ENCODE data around the gene PSMA7.
"Not testable (repeated sequence)": the region's sequence is repeated elsewhere in the genome, so short reads cannot be mapped to it uniquely, and the experiment has no call there.

Gene PSMA7

GRCh38 chr20:62116558-62117361 lies 26.4 kb downstream of the PSMA7 start:
- intact Hi-C loops (cut with DNase I), result no loop called here
- DNase-seq, result no peak

DNA sequence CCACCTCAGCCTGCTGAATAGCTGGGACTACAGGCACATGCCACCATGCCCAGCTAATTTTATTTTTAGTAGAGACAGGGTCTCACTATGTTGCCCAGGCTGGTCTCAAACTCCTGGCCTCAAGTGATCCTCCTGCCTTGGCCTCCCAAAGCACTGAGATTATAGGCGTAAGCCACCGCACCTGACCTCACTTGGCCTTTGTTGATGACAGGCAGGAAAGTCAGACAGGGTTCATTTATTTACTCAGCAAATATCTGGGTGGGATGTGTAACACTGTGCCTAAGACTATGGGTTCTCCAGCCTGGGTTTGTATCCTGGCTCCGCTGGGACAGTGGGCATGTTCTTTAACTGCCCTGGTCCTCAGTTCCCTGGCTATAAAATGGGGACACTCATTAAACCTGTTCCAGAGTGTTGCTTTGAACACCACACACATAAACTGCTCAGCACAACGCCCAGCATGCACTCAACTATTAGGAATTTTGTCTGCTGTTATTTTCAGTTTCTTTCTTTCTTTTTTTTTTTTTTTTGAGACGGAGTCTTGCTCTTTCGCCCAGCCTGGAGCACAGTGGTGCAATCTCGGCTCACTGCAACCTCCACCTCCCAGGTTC lies 27.3 kb downstream of the PSMA7 start:
- DNase-seq; intact Hi-C loops (cut with DNase I): not testable (repeated sequence)

DNA sequence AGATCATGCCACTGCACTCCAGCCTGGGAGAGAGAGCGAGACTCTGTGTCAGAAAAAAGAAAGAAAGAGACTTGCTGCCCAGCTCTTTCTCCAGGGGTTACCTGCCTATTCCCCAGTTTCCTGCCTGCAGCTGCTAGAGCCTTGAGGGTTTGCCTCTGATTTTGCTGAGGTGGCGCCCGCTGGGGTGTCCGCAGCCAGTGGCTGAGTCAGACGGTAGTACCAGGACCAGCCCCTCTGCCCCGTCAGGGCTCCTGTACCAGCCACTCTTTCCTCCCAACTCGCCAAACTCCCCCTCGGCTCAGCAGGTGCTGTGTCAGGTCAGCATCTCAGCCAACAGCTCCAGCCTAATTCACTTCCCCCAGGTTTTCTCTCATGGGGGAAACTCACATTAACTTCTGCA lies 28.3 kb downstream of the PSMA7 start:
- intact Hi-C loops (cut with DNase I), result no loop called here
- no peak for DNase-seq

GRCh38 chr20:62112368-62112767 lies 30.8 kb downstream of the PSMA7 start:
- DNase-seq, result no peak

GRCh38 chr20:62111148-62111547 lies 32.0 kb downstream of the PSMA7 start:
- DNase-seq, result no peak
- intact Hi-C loops (cut with DNase I), result no loop called here

More at GRCh38 chr20:62112368-62112767, 30.8 kb downstream of the PSMA7 start:
- intact Hi-C loops (cut with DNase I), result no loop called here

- intact Hi-C loops (cut with DNase I), result no loop called here
- DNase-seq, result no peak
Measured at GRCh38 chr20:62105592-62105991, 37.6 kb downstream of the PSMA7 start.

DNA sequence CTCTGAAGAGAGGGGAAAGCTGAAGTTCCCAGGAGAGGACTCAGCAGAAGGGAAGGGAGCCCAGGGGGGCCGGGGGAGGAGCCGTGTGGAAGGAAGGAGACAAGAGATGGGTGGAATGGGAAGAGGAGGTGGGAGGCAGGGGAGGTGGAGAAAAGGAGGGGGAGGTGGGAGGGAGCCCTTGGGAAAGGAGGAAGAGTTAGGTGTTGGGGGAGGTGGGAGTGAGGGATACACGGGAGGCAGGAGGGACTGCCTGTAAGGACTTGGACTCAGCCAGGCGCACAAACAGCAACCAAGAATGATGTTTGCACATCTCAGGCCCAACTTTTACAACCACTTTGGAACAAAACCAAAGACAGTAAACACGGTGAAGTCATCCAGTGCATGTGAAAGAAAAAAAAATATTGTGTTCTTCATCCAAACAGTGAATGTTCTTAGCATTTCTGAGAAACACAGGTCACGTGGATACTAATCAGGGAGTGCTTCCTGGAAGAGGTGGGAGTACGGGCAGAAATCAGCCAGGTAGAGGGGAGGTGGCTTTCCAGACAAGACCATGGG lies 38.3 kb downstream of the PSMA7 start:
- intact Hi-C loops (cut with DNase I), result no loop called here
- DNase-seq, result no peak

- intact Hi-C loops (cut with DNase I), result no loop called here
- DNase-seq, result no peak
Measured at GRCh38 chr20:62104234-62104789, 38.9 kb downstream of the PSMA7 start.

DNA sequence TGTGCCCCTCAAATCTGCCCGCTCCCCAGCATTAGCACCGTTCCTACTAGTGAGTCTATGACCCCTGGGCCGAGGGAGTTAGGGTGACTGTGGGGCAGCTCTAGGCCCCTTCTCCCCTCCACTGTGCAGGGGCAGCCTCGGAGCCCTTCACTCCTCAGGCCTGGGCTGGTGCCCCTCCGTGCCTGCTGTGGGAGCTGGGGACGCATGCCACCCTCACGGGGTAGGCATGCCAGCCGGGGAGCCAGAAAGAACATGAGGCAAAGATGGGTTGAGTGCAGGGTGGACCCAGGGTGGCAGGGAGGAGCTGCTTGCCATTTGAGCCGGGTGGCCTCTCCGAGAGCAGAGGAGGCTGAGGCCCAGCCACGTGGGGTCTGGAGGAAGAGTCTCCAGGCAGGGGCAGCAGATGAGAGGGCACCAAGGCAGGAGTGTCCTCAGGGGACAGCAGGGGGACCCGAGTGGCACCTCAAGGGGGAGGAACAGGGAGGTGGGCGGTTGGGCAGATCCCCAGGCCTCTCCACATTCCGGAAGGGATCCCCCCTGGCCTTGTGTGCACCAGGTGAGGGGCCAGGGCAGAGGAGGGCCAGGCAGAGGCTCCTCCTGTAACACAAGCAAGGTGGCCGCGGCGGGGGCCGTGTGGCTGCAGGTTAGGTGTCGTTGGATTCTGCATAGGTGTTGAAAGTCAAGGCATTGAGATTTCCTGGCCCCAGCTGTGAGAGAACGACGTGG lies 39.5 kb downstream of the PSMA7 start:
- DNase-seq, result no peak

GRCh38 chr20:62101078-62101477 lies 42.1 kb downstream of the PSMA7 start:
- no peak for DNase-seq
- intact Hi-C loops (cut with DNase I), result no loop called here

More for the DNA sequence above, 39.5 kb downstream of the PSMA7 start:
- intact Hi-C loops (cut with DNase I), result no loop called here

DNA sequence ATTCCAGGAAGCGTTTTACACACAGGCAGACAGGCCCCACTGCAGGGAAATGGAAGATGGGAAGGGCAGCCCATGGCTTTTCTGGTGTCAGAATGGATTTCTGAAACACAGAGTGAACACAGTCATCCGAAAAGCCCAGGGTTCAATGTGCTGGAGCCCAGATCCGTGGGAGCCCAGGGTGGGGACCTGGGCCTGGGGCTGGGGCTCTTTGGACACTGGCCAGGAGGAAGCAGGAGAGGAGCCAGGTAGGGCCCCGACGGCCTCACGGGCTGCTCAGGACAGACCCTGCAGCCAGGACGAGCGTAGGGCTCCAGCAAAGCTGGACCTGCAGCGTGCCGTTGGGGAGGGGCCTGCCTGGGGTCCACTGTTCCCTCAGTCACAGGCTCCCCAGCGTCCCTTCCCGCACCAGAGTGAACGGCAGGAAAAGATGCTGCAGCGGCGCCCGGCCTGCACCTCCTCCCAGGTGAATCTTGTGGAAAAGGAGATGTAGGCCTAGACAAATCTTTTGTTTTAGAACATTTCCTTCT lies 45.2 kb downstream of the PSMA7 start:
- DNase-seq, result no peak
- intact Hi-C loops (cut with DNase I), result no loop called here

GRCh38 chr20:62096421-62097380 lies 46.5 kb downstream of the PSMA7 start:
- DNase-seq, result no peak
- intact Hi-C loops (cut with DNase I), result no loop called here

DNA sequence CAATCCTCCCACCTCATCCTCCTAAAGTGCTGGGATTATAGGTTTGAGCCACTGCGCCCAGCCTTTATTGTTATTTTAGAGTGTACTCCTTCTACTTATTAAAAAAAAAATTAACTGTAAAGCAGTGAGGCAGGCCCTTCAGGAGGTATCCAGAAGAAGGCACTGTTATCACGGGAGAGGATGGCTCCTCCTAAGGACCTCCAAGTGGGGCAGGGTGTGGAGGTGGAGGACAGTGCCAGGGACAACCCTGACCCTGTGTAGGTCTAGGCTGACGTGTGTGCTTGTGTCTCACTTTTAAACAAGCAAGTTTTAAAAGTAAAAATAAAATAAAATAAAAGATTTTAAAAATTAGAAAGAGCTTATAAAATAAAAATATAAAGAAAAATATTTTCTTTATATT lies 53.8 kb downstream of the PSMA7 start:
- intact Hi-C loops (cut with DNase I), result no loop called here
- DNase-seq, result peak in 1 of 42 donors; percentile 7

DNA sequence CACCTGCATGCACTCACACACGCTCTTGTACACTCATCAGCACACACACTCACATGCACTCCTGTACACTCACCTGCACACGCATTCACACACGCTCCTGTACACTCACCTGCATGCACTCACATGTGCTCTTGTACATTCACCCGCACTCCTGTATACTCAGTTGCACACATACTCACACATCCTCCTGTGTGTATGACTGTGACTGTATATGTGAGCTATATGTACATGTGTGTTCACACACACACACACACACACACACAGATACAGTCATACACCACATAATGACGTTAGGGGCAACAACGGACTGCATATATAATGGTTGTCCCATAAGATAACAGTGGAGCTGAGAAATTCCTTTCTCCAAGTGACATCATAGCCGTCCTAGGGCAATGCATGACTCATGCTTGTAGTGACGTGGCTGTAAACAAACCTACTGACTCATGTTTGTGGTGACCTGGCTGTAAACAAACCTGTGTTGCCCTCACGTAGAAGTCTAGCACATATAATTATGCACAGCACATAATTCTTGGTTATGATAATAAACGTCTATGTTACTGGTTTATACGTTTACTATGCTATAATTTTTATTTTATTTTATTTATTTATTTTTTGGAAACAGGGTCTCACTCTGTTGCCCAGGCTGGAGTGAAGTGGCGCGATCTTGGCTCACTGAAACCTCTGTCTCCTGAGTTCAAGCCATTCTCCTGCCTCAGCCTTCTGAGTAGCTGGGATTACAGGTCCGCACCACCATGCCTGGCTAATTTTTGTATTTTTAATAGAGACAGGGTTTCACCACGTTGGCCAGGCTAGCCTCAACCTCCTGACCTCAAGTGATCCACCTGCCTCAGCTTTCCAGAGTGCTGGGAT lies 54.7 kb downstream of the PSMA7 start:
- DNase-seq, result peak in 1 of 42 donors; percentile 8
- intact Hi-C loops (cut with DNase I), result no loop called here

GRCh38 chr20:62087632-62088031 lies 55.6 kb downstream of the PSMA7 start:
- no peak for DNase-seq
- intact Hi-C loops (cut with DNase I), result no loop called here

GRCh38 chr20:62087227-62087626 lies 56.0 kb downstream of the PSMA7 start:
- DNase-seq, result no peak
- intact Hi-C loops (cut with DNase I), result no loop called here
